Liver (tissue), 3 donors: ENCODE measurements around the gene CTAGE9.

Experiments
- ATF3 ChIP-seq: IDR thresholded peaks from 2 replicates; pipeline ENCODE4 v1.6.1; 2016; ENCODE audit warnings: antibody characterized with exemption
- CTCF ChIP-seq: fragments of 150-350 bp; IDR thresholded peaks from 2 replicates; pipeline ENCODE4 v1.5.1; 2017; ENCODE audit warnings: improper control_type of control experiment, low read depth, low read length; ENCODE audit not compliant: missing input control
- EGR1 ChIP-seq, 2 donors: IDR thresholded peaks; 2 replicates each; pipeline ENCODE4 v1.6.1; 2016 to 2018; ENCODE audit warnings: antibody characterized with exemption in 2 of 2, low read depth in 2 of 2
- JUND ChIP-seq, 2 donors: IDR thresholded peaks; 2 replicates each; pipeline ENCODE4 v1.6.1; 2016; ENCODE audit warnings: antibody characterized with exemption in 2 of 2
- MAX ChIP-seq: IDR thresholded peaks from 2 replicates; pipeline ENCODE4 v1.6.1; 2016; ENCODE audit warnings: antibody characterized with exemption
- RAD21 ChIP-seq, 2 donors: IDR thresholded peaks; 2 replicates each; pipeline ENCODE4 v1.6.1; 2016; ENCODE audit warnings: antibody characterized with exemption in 2 of 2, mild to moderate bottlenecking in 2 of 2
- TAF1 ChIP-seq: conservative IDR thresholded peaks from 2 replicates; pipeline ENCODE4 v1.6.1; 2016; ENCODE audit warnings: antibody characterized with exemption, mild to moderate bottlenecking
- YY1 ChIP-seq: IDR thresholded peaks from 2 replicates; pipeline ENCODE4 v1.6.1; 2016; ENCODE audit warnings: antibody characterized with exemption, mild to moderate bottlenecking
- ZBTB33 ChIP-seq: IDR thresholded peaks from 2 replicates; pipeline ENCODE4 v1.6.1; 2016; ENCODE audit warnings: antibody characterized with exemption
- donor health status: healthy.
- donor health status: healthy.

GRCh38 chr6:131736811-131737210 is 26.0 kb upstream of the CTAGE9 start:
- TF ChIP-seq MAX (no peak), TAF1 (no peak), CTCF (no peak), YY1 (no peak), EGR1 (IDR thresholded peaks at IDR 0.05; ENCODE audit: low read depth in 2 of 2) (no peak), JUND (IDR thresholded peaks at IDR 0.05) (no peak), ATF3 (no peak), ZBTB33 (no peak), RAD21 (IDR thresholded peaks at IDR 0.05) (no peak)
